H9 (cell line): ENCODE results near the gene PTPN2. TPM values are rescaled to one million over a fixed set of nuclear protein-coding genes. Genes with fewer than 3 reads are reported as not detected.

Source experiments
- DNase-seq: peaks from one replicate; pipeline ENCODE4 v3.0.0-alpha.2; 2017
- H2AFZ ChIP-seq: one replicate; pipeline ENCODE4 v1.6.1; 2013; ENCODE audit warnings: mild to moderate bottlenecking, low read length, control low read depth, moderate library complexity
- H2AK5ac ChIP-seq: 2 replicates; pipeline ENCODE4 v1.6.1; 2013; ENCODE audit warnings: low read length, control low read depth, mixed read lengths; ENCODE audit not compliant: insufficient read length
- H2BK120ac ChIP-seq: one replicate; pipeline ENCODE4 v1.6.1; 2013; ENCODE audit warnings: low read depth, mild to moderate bottlenecking, low read length, control low read depth, inconsistent platforms; ENCODE audit not compliant: poor library complexity, severe bottlenecking
- H2BK12ac ChIP-seq: 2 replicates; pipeline ENCODE4 v1.6.1; 2013; ENCODE audit warnings: low read length, control low read depth, mixed read lengths, low read depth; ENCODE audit not compliant: insufficient read length
- H2BK15ac ChIP-seq: 2 replicates; pipeline ENCODE4 v1.6.1; 2013; ENCODE audit warnings: low read depth, low read length, control low read depth
- H2BK20ac ChIP-seq: one replicate; pipeline ENCODE4 v1.6.1; 2013; ENCODE audit warnings: low read depth, mild to moderate bottlenecking, low read length, control low read depth, inconsistent platforms; ENCODE audit not compliant: poor library complexity, severe bottlenecking
- H2BK5ac ChIP-seq: 2 replicates; pipeline ENCODE4 v1.6.1; 2013; ENCODE audit warnings: low read length, control low read depth, mixed read lengths; ENCODE audit not compliant: insufficient read length
- H3K14ac ChIP-seq: 2 replicates; pipeline ENCODE4 v1.6.1; 2013; ENCODE audit warnings: low read length, control low read depth; ENCODE audit not compliant: insufficient read depth
- H3K18ac ChIP-seq: 2 replicates; pipeline ENCODE4 v1.6.1; 2013; ENCODE audit warnings: low read depth, mild to moderate bottlenecking, mixed read lengths, low read length, control low read depth; ENCODE audit not compliant: insufficient read length
- H3K23ac ChIP-seq: 2 replicates; pipeline ENCODE4 v1.6.1; 2013; ENCODE audit warnings: low read length, control low read depth, mixed read lengths, low read depth; ENCODE audit not compliant: insufficient read length
- H3K23me2 ChIP-seq: 2 replicates; pipeline ENCODE4 v1.6.1; 2013; ENCODE audit warnings: low read depth, mild to moderate bottlenecking, mixed read lengths, low read length, control low read depth; ENCODE audit not compliant: insufficient read length, poor library complexity, severe bottlenecking
- H3K27ac ChIP-seq: 2 replicates; pipeline ENCODE4 v1.5.1; 2013; ENCODE audit warnings: low read length, control low read depth, mixed read lengths, low read depth; ENCODE audit not compliant: insufficient read length
- H3K27me3 ChIP-seq: 2 replicates; pipeline ENCODE4 v1.6.1; 2013; ENCODE audit warnings: low read length, control low read depth, inconsistent platforms; ENCODE audit not compliant: insufficient read depth
- H3K4ac ChIP-seq: 2 replicates; pipeline ENCODE4 v1.6.1; 2013; ENCODE audit warnings: low read depth, mild to moderate bottlenecking, control low read depth, inconsistent platforms, low read length, moderate library complexity
- H3K4me1 ChIP-seq: 2 replicates; pipeline ENCODE4 v1.6.1; 2013; ENCODE audit warnings: low read length, control low read depth, inconsistent platforms; ENCODE audit not compliant: insufficient read depth
- H3K4me2 ChIP-seq: 2 replicates; pipeline ENCODE4 v1.6.1; 2013; ENCODE audit warnings: low read length, control low read depth, mixed read lengths; ENCODE audit not compliant: insufficient read length, insufficient read depth
- H3K56ac ChIP-seq: 2 replicates; pipeline ENCODE4 v1.6.1; 2013; ENCODE audit warnings: low read depth, mild to moderate bottlenecking, mixed read lengths, low read length, control low read depth; ENCODE audit not compliant: insufficient read length
- H3K79me1 ChIP-seq: 2 replicates; pipeline ENCODE4 v1.6.1; 2013; ENCODE audit warnings: low read depth, mild to moderate bottlenecking, moderate library complexity, low read length, control low read depth, inconsistent platforms; ENCODE audit not compliant: insufficient read depth, poor library complexity, severe bottlenecking
- H3K79me2 ChIP-seq: 2 replicates; pipeline ENCODE4 v1.6.1; 2013; ENCODE audit warnings: low read length, control low read depth, inconsistent platforms; ENCODE audit not compliant: insufficient read depth
- H3K9ac ChIP-seq: 2 replicates; pipeline ENCODE4 v1.6.1; 2013; ENCODE audit warnings: low read length, control low read depth, mixed read lengths; ENCODE audit not compliant: insufficient read length; ENCODE audit errors: extremely low read depth
- H3K9me3 ChIP-seq: one replicate; pipeline ENCODE4 v1.6.1; 2013; ENCODE audit warnings: low read depth, low read length, inconsistent platforms; ENCODE audit not compliant: control insufficient read depth
- H3T11ph ChIP-seq: one replicate; pipeline ENCODE4 v1.6.1; 2013; ENCODE audit warnings: mild to moderate bottlenecking, low read length, control low read depth, inconsistent platforms
- H4K20me1 ChIP-seq: one replicate; pipeline ENCODE4 v1.6.1; 2013; ENCODE audit not compliant: control insufficient read depth, insufficient read length, insufficient read depth
- H4K5ac ChIP-seq: 2 replicates; pipeline ENCODE4 v1.6.1; 2013; ENCODE audit warnings: low read depth, mild to moderate bottlenecking, mixed read lengths, low read length, control low read depth; ENCODE audit not compliant: insufficient read length
- H4K8ac ChIP-seq: replicated peaks from 2 replicates; pipeline ENCODE4 v1.6.1; 2013; ENCODE audit warnings: low read length, control low read depth, mixed read lengths, low read depth; ENCODE audit not compliant: insufficient read length
- H4K91ac ChIP-seq: 2 replicates; pipeline ENCODE4 v1.6.1; 2013; ENCODE audit warnings: low read depth, mild to moderate bottlenecking, moderate library complexity, mixed read lengths, low read length, control low read depth; ENCODE audit not compliant: insufficient read length
- H3K27ac Mint-ChIP-seq, 3 experiments: 2 replicates in 2 of 3; 3 replicates in 1 of 3; pipeline ENCODE4 v1.8.0; 2020 to 2021; ENCODE audit warnings: mixed read lengths in 3 of 3, mild to moderate bottlenecking in 1 of 3, moderate library complexity in 1 of 3
- H3K27me3 Mint-ChIP-seq: 2 replicates; pipeline ENCODE4 v1.8.0; 2021; ENCODE audit warnings: low read depth, mild to moderate bottlenecking, moderate library complexity, mixed read lengths
- H3K36me3 Mint-ChIP-seq, 3 experiments: 2 replicates in 2 of 3; 3 replicates in 1 of 3; pipeline ENCODE4 v1.8.0; 2020 to 2021; ENCODE audit warnings: low read depth in 3 of 3, mixed read lengths in 3 of 3; ENCODE audit not compliant: insufficient read depth in 1 of 3
- H3K4me1 Mint-ChIP-seq, 2 experiments: 2 replicates each; pipeline ENCODE4 v1.8.0; 2020; ENCODE audit warnings: mixed read lengths in 2 of 2
- H3K4me3 Mint-ChIP-seq, 2 experiments: 2 replicates in 1 of 2; 3 replicates in 1 of 2; pipeline ENCODE4 v1.8.0; 2020 to 2021; ENCODE audit warnings: mild to moderate bottlenecking in 2 of 2, mixed read lengths in 2 of 2, moderate library complexity in 1 of 2
- H3K9me3 Mint-ChIP-seq, 2 experiments: 2 replicates in 1 of 2; 3 replicates in 1 of 2; pipeline ENCODE4 v1.8.0; 2020; ENCODE audit warnings: mild to moderate bottlenecking in 2 of 2, mixed read lengths in 2 of 2, moderate library complexity in 1 of 2
- CTCF ChIP-seq: fragments of 200-600 bp; sonication (generic); conservative IDR thresholded peaks from 3 replicates; pipeline ENCODE4 v1.8.0; 2021; ENCODE audit warnings: antibody characterized with exemption, mild to moderate bottlenecking
- WGBS: extraction: QIAGEN DNeasy Blood & Tissue Kit; methylation state at CpG from one replicate; pipeline ENCODE4 v1.1.7; 2013; ENCODE audit warnings: missing lambda C conversion rate, low lambda C conversion rate, mixed read lengths; ENCODE audit not compliant: insufficient read length; ENCODE audit errors: extremely low coverage; 5-methylcytosine and 5-hydroxymethylcytosine counted together
- total RNA-seq: library from RNA; stranded (reverse); gene quantifications from 2 replicates; pipeline ENCODE4 v1.2.1, GENCODE V29; 2021

The PTPN2 gene
- total RNA-seq, 1 experiment from 2014 or later: 48.7 TPM

- Histone ChIP-seq H4K5ac (no peak overlapping the region), H3T11ph (no peak overlapping the region)
- no CpG with 5 or more reads among the region's 38 CpGs for WGBS
These were observed 709 bp downstream of the PTPN2 start for GRCh38 chr18:12883372-12883683.

More at GRCh38 chr18:12883372-12883683, 709 bp downstream of the PTPN2 start:
- H3K27me3 ChIP-seq: no peaks in the 10 kb centered on the region
- peak overlapping the region; percentile 1 to 89 (median 12); a peak in 5 of 7 replicates for H3K27ac Mint-ChIP-seq
- no peak overlapping the region for H4K91ac ChIP-seq
- H3K4me2 ChIP-seq: peak overlapping the region; percentile 92
- H3K56ac ChIP-seq: no peak overlapping the region
- DNase-seq: no peak
- peak overlapping the region; percentile 85 for H3K9ac ChIP-seq
- H2BK12ac ChIP-seq: no peak overlapping the region
- no peak overlapping the region for H4K8ac ChIP-seq
- no peak overlapping the region for H3K23ac ChIP-seq
- peak overlapping the region; percentile 81 to 91 for H3K4me3 Mint-ChIP-seq
- no peak overlapping the region for H2BK120ac ChIP-seq
- no peak overlapping the region for H2AFZ ChIP-seq
- no peak overlapping the region for H3K27ac ChIP-seq
- no peak overlapping the region for H2BK5ac ChIP-seq
- no peak overlapping the region for H3K4ac ChIP-seq
- peaks cover 5% of the 10 kb centered on the region for H3K79me1 ChIP-seq
- peak overlapping the region; percentile 62 for H3K14ac ChIP-seq
- no peak for TF ChIP-seq CTCF
- no peaks in the 10 kb centered on the region for H3K9me3 ChIP-seq
- peaks cover 2% of the 10 kb centered on the region for H4K20me1 ChIP-seq
- no peak overlapping the region for H2BK20ac ChIP-seq
- H2AK5ac ChIP-seq: no peak overlapping the region
- peaks cover 57 to 63% of the 10 kb centered on the region in 2 experiments for H3K4me1 Mint-ChIP-seq
- H3K79me2 ChIP-seq: peaks cover 26% of the 10 kb centered on the region; the same call in 1 of the 2 replicates
- H3K27me3 Mint-ChIP-seq: no peaks in the 10 kb centered on the region; the same call in 1 of the 2 replicates
- no peak overlapping the region for H2BK15ac ChIP-seq
- peaks cover 0 to 8% of the 10 kb centered on the region in 2 experiments; a peak in 2 of 5 replicates for H3K9me3 Mint-ChIP-seq
- H3K4me1 ChIP-seq: peaks cover 26% of the 10 kb centered on the region
- H3K18ac ChIP-seq: peak overlapping the region; percentile 49
- peaks cover 10% of the 10 kb centered on the region for H3K23me2 ChIP-seq
- H3K36me3 Mint-ChIP-seq: peaks cover 0 to 4% (median 2%) of the 10 kb centered on the region in 3 experiments; a peak in 5 of 7 replicates
